ENCODE results near the gene PROM2.
"Not testable (repeated sequence)": the region's sequence is repeated elsewhere in the genome, so short reads cannot be mapped to it uniquely, and the experiment has no call there.

Gene PROM2

GRCh38 chr2:95269036-95269680 lies 5.1 kb upstream of the PROM2 start:
- no peak for DNase-seq

GRCh38 chr2:95269745-95270144 lies 4.5 kb upstream of the PROM2 start:
- DNase-seq, result not testable (repeated sequence)

GRCh38 chr2:95270541-95271081 lies 3.6 kb upstream of the PROM2 start:
- DNase-seq, result no peak

DNA sequence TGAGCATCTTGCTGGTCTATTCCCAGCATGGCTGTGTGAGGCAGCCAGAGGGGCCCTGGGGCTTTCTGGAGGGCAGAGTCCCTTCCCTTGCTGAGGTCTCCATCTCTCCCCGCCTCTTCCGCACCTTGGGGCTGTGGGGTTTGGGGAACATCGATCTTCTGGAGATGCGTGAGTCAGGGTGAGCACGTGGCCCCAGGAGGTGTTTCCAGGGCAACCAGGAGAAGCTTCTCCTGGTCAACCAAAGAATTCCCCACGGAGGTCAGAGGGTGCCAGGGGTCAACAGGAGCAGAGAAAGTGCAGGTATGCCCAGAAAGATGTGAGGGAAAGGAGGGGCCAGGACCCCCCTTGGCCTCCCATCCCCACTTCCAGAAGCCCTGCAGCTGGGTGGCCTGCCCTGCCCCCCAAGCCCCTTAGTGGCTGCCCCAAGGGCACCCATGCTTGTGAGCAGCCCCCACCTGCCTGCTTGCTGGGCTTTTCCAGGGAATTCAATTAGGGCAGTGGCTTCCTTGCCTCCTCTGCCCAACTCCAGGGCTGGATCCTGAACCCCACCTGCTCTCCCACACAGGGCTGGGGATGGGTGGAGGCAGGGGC lies 2.8 kb upstream of the PROM2 start:
- no peak for DNase-seq

- DNase-seq, result no peak
These were observed 1.9 kb upstream of the PROM2 start for GRCh38 chr2:95272299-95272751.

DNA sequence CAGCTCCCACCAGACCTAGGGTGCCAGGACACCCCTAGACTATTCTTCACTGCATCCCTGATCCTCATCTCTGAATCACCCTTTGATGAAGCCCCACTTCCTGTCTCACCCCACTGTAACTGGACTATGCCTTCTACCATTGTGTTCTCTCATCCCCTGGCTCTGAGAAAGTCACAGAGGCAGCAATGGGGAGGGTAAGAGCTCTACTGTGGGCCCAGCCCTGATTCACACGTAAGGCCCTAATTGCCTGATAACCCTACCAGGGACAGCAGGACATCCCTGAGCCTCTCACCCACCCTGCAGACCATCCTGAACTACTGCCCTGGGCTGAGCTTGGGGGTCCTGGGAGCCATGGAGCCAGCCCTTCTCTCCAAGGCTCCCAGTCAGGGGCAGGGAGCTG lies 1.5 kb upstream of the PROM2 start:
- no peak for DNase-seq

DNA sequence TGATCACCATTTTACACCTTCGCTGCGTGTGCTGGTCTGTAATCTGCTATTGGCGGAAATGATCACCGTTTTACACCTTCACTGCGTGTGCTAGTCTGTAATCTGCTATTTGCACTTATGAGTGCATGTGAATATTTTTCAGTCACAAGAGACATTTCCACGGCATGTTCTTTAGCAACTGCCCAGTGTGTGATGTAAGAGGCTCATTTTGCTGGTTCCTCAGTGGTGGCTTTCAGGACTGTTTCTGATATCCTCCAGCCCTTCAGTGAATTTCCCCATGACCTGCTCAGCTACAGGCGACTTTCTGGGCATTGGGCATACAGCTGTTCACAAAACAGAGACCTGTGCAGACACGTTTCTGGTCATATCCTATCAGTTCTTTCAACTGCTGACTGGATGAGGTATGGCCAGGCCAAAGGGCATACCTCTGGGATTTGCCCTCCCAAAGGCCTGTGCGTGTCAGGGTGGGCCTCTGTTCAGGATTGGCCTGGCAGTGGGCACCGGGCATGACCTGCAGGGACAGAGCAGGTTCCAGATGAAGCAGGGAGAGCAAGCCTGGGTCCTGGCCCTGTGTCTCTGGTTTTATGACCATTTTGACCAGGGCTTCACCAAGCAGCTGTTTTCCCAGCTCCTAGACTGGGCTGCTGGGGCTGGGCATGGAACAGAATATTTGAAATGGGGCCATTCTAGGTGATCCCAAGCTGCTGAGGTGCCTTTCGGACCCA lies 521 bp upstream of the PROM2 start:
- DNase-seq, result no peak

GRCh38 chr2:95275151-95275515 lies 884 bp downstream of the PROM2 start:
- DNase-seq, result no peak

DNA sequence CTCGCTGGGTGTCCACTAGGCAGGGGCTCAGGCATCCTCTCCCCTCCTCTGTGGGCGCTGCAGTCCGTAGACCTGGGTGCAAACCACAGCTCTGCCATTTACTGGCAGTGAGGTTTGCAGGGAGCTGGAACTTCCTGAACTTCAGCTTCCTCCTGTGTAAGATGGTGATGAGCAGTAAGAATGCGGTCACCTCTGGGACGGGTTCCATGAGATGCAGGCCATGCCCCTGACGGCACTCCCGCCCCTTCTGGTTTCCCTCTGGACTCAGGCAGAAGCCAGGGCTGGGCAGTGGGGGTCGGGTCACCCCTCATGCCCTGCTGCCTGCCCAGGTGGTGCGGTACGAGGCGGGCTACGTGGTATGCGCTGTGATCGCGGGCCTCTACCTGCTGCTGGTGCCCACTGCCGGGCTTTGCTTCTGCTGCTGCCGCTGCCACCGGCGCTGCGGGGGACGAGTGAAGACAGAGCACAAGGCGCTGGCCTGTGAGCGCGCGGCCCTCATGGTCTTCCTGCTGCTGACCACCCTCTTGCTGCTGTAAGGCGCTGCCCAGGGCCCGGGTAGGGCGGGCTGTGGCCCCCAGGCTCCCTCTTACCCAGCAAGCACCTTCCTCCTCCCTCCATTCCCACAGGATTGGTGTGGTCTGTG lies 1.5 kb downstream of the PROM2 start:
- DNase-seq, result no peak

DNA sequence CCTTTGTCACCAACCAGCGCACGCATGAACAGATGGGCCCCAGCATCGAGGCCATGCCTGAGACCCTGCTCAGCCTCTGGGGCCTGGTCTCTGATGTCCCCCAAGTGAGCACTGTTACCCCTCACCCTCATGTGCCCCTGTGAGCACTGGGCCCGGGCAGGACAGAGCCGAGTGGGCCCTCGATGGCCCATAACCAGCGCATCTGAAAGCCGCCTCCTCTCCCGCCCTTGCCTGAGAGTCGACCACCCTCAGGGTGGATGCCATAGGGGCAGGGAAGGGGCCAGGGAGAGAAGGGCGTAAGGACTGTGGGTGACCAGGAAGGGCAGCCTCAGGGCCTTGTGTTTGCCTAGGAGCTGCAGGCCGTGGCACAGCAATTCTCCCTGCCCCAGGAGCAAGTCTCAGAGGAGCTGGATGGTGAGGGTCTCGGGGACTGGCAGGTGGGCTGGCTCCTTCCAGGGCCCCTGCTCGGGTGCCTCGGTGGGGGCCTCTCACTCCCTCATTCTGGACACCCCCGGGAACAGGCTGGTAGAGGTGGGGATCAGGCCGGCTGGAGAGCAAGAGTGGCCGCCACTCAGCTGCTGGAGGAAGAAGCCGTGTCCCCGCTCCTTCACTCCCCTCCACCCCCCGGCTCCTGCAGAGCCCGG lies 2.1 kb downstream of the PROM2 start:
- DNase-seq, result no peak

DNA sequence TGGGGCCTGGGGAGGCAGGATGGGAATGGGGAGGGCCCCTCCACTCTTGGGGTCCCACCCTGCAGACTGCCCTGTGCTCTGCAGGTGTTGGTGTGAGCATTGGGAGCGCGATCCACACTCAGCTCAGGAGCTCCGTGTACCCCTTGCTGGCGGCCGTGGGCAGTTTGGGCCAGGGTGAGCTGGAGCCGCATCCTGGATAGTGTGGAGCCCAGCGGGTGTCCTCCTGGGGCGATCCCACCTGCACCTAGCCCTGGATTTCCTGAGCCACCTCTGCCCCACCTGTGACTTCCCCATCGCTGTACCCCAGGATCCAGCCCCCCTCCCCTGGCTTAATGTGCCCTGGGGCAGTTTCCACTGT lies 2.6 kb downstream of the PROM2 start:
- DNase-seq, result no peak

- DNase-seq, result no peak
These were observed 3.1 kb downstream of the PROM2 start for GRCh38 chr2:95277246-95277906.

DNA sequence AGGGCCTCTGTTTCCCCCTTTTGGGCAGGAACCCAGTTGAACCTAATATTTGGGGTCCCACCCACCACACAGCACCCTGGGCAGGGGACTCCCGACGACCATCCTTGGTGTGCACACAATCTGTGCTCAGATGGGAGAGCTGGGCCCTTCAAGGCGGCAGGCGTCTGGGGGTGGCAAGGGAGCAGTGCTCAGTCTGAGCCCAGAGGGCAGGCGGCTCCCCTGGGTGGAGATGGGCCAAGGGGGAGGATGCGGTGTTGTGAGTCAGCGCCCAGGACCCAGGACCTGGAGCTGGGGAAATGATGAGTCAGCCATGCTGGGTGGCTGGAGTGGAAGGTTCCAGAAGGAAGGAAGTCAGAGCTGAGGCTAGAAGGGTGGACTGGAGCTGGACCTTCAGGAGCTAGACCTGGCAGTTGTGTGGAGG lies 3.8 kb downstream of the PROM2 start:
- no peak for DNase-seq

DNA sequence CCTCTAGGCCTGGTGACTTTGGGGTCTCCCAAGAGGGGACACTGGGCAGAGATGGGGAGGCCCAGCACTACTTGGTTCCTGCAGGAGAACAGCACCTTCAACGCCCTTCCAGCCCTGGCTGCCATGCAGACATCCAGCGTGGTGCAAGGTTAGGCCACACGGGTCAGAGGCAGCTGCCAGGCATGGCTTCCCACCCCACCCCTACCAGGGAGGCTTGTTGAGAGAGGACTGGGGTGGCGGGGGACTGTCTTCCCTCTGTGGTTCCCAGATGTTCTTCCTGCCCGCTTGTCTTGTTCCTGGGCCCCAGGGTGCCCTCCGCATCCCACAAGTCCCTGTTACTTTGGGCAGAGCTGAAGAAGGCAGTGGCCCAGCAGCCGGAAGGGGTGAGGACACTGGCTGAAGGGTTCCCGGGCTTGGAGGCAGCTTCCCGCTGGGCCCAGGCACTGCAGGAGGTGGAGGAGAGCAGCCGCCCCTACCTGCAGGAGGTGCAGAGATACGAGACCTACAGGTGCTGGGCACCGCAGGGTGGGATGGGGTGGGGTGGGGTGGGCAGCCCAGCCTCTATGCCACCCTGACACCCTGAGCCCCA lies 4.5 kb downstream of the PROM2 start:
- DNase-seq, result no peak

DNA sequence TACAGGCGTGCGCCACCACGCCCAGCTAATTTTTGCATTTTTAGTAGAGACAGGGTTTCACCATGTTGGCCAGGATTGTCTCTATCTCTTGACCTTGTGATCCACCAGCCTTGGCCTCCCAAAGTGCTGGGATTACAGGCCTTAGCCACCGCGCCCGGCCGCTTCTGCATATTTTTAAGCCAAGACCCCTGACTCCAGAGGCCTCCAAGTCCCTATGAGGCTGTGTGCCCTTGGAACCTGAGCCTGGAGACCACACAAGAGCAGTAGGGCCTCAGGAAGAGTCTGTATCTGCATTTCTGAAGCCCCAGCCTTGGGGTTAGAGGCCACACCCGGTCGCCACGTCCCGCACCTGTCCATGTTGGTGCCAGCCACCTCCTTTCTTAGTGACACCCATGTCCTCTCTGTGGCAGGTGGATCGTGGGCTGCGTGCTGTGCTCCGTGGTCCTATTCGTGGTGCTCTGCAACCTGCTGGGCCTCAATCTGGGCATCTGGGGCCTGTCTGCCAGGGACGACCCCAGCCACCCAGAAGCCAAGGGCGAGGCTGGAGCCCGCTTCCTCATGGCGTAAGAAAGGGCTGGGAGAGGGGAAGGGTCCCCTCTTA lies 5.3 kb downstream of the PROM2 start:
- DNase-seq, result no peak

DNA sequence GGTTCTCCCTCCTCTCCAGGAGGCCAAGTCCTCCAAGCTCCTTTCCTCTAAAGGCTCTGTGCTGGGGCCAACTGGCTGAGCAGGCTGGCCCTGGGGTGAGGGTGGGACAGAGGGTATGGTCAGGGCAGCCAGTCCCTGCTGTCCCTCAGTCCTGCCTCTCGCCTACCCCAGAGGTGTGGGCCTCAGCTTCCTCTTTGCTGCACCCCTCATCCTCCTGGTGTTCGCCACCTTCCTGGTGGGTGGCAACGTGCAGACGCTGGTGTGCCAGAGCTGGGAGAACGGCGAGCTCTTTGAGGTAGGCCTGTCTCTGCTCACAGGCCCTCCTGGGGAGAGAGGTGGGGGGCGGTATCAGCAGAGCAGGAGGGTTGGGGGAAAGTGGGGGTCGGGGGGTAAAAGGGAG lies 6.8 kb downstream of the PROM2 start:
- DNase-seq, result no peak

- DNase-seq, result no peak
These were observed 7.5 kb downstream of the PROM2 start for GRCh38 chr2:95281786-95282185.

DNA sequence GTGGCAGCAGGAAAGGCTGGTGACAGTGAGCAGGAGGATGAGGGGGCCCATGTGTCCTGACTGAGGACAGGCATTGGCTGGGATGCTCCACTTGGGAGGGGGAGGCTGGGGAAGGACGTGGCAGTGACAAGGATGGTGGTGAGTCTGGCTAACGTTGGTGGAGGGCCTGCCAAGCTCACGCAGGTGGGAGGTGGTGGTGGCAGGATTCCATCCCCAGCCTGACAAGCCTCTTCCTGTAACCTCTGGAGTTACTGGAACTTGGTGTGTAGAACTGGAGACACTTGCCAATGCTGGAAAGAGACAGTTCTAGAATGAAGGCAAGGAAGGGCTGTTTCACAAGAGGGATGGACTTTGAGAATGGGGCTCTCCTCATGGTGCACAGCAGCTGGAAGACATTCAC lies 8.2 kb downstream of the PROM2 start:
- DNase-seq, result no peak

DNA sequence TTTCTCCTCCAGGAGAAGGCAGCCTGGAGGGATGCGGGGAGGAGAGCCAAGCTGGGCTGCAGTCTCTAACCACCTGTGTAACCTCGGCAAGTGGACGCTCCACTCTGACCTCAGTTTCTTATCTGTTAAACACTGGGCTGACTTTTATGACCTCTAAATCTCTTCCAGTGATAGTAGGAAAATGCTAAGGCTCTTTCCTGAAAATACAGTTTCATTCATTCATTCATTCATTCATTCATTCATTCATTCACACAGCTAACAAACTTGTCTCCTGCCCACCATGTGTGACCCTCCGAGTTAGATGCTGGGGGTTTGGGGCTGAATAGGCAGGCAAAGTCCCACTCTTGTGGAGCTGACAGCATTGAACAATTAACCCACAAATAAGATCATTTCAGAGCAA lies 9.3 kb downstream of the PROM2 start:
- no peak for DNase-seq

GRCh38 chr2:95284886-95285541 lies 10.8 kb downstream of the PROM2 start:
- no peak for DNase-seq

- DNase-seq, result no peak
These were observed 11.3 kb downstream of the PROM2 start for GRCh38 chr2:95285542-95285932.
